Activated gamma-delta T cell (primary cell): ENCODE measurements around the gene ETV2.
"Not testable (repeated sequence)": the region's sequence is repeated elsewhere in the genome, so short reads cannot be mapped to it uniquely, and the experiment has no call there.

Experiments used
- DNase-seq: peaks from one replicate; lab custom pipeline; 2025; lab: John Stamatoyannopoulos, UW
- total RNA-seq, 2 donors: gene quantifications; one replicate each; lab custom pipeline; 2026; lab: John Stamatoyannopoulos, UW

Gene ETV2
- 0.46 to 0.87 reads per million in 2 donors for total RNA-seq

DNA sequence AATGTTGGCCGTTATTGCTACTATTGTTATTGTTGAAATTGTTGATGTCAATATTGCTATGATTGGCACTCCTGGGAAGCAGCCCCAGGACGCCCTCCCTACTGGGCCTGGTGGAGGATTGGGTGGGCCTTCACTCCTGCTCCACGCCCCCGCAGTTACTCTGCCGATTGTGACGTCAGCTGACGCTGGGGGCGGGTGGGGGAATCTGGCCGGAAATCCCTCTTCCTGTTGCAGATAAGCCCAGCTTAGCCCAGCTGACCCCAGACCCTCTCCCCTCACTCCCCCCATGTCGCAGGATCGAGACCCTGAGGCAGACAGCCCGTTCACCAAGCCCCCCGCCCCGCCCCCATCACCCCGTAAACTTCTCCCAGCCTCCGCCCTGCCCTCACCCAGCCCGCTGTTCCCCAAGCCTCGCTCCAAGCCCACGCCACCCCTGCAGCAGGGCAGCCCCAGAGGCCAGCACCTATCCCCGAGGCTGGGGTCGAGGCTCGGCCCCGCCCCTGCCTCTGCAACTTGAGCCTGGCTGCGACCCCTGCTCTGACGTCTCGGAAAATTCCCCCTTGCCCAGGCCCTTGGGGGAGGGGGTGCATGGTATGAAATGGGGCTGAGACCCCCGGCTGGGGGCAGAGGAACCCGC lies at the start of gene ETV2:
TSS of gene ETV2 (plus strand) at position 231 of the 637 bp plus-strand sequence. CDS start 716 bp downstream, outside the sequence.
- DNase-seq, result no peak

GRCh38 chr19:35592226-35592625 lies 49.3 kb upstream of the ETV2 start:
- DNase-seq, result no peak

DNA sequence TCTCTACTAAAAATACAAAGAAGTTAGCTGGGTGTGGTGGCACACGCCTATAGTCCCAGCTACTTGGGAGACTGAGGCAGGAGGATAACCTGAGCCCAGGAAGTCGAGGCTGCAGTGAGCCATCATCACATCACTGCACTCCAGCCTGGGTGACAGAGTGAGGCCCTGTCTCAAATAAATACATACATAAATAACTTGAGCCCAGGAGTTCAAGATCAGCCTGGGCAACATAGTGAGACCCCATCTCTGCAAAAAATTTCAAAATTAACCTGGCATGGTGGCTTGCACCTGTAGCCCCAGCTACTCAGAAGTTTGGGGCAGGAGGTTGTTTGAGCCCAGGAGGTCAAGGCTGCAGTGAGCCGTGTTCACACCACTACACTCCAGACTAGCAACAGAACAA lies 46.5 kb upstream of the ETV2 start:
- not testable (repeated sequence) for DNase-seq

DNA sequence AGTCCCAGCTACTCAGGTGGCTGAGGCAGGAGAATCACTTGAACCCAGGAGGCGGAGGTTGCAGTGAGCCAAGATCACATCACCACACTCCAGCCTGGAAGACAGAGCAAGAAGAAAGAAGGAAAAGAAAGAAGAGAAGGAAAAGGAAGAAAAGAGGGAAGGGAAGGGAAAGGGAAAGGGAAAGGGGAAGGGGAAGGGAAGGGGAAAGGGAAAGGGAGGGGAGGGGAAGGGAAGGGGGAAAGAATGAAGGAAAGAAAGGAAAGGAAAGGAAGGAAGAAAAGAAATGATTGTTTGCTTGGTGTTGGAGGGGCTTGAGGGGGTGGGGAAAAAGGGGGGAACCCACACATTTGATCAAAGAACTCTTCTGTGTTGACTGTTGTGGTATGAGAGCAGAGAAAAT lies 45.6 kb upstream of the ETV2 start:
- DNase-seq, result no peak

DNA sequence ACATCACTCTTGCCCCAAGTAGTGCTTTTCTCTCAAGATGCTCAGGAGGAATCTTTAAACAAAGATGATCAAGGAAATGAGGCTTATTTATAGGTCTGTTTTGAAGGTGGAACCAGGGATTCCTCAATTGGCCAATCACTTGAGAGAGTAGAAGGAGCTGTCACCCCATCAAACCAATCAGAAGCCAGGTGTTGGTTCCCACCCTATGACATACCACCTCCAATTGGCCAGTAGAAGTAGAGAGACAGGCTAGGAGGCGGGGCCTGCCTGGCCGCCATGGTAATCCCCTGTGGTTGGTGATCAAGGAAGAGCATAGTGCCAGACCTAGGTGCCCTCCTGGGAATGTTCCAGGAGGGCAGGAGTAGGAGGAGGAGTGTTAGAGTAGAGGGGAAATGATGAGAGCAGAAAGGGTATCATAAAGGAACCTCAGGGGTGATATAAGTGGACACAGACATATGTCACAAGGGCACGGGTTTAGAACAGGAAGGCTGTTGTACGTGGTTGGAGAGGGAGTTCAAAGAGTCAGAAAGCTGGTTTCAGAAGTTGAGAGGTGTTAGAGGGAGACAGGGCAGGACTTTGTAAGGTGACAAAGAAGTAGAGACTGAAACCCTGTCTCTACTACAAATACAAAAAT lies 45.1 kb upstream of the ETV2 start:
- DNase-seq, result no peak

DNA sequence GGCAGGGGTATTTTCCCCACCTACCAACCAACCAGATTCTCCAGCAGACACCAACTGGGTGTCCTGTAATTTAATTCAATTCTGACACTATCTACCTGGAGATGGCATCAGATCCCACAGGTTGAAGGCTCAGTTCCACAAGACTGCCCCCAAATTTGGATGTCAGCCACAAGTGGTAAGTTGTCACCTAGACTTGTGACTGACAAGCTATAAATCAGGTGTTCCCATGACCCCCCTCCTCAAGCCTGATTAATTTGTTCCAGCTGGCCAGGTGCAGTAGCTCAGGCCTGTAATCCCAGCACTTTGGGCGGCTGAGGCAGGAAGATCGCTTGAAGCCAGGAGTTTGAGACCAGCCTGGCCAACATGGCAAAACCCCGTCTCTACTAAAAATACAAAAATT lies 39.6 kb upstream of the ETV2 start:
- DNase-seq, result no peak

DNA sequence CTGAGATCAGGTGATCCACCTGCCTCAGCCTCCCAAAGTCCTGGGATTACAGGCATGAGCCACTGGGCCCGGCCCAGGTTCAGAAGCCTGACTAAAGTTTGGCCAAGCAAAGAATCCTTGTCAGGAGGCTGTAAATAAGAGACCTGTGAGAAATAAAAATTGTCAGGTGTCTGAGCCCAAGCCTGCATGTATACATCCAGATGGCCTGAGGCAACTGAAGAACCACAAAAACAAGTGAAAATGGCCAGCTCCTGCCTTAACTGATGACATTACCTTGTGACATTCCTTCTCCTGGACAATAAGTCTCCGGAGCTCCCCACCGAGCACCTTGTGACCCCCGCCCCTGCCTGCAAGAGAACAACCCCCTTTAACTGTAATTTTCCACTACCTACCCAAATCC lies 37.1 kb upstream of the ETV2 start:
- DNase-seq, result not testable (repeated sequence)

- not testable (repeated sequence) for DNase-seq
Measured at GRCh38 chr19:35607170-35607569, 34.4 kb upstream of the ETV2 start.

- DNase-seq, result no peak
Measured at GRCh38 chr19:35607661-35608060, 33.9 kb upstream of the ETV2 start.

DNA sequence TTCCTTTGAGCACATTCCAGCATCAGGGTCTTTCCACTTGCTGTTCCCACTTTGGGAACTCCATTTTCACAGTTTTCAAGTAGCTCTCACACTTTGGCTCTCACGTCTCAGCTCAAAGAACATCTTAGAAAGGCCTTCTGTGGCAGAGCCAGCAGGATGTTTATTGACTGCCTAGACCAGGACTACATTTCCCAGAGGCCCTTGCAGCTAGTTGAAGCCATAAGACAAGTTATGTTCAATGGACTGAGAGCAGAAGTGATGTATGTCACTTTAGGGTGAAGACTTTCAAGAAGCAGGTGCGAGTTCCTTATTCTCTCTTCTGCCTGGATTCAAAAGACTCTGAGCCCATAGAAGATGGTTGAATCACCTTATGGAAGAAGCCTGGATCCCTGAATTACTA lies 33.3 kb upstream of the ETV2 start:
- DNase-seq, result no peak

DNA sequence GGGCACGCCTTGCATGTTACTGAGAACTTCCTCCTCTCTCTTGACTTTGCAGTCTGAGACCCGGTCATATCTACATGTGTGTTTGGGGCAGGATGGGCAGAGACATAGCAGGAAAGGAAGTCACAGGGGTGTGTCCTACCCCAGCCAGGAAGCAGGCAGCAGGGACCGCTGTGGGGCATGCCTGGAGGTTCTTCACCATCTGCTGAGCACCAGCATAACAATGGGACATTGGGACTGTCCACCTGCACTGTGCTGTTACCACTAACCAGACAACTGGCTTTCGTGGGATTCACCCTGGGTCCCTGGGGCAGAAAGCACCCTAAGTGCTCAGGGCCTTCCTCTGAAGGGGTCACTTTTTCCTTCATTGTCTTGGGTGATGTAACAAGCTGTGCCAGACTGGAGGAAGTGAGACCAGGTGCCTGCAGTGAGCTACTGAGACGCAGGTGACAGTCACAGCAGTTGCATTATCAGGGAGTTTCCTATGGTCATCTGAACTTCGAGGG lies 31.6 kb upstream of the ETV2 start:
- DNase-seq, result no peak

DNA sequence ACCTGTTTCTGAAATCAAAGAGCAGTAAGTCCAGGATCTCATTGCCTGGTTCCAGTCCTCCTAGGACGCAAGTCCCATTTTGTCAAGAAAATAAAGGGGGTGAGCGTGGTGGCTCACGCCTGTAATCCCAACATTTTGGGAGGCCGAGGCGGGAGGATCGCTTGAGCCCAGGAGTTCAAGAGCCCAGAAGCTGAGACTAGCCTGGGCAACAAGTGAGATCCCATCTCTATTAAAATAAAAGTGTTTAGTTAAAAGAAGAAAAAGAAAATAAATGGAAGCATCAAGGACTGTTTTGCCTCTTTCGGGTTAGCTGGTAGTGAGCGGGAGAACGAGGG lies 29.4 kb upstream of the ETV2 start:
- DNase-seq, result no peak

DNA sequence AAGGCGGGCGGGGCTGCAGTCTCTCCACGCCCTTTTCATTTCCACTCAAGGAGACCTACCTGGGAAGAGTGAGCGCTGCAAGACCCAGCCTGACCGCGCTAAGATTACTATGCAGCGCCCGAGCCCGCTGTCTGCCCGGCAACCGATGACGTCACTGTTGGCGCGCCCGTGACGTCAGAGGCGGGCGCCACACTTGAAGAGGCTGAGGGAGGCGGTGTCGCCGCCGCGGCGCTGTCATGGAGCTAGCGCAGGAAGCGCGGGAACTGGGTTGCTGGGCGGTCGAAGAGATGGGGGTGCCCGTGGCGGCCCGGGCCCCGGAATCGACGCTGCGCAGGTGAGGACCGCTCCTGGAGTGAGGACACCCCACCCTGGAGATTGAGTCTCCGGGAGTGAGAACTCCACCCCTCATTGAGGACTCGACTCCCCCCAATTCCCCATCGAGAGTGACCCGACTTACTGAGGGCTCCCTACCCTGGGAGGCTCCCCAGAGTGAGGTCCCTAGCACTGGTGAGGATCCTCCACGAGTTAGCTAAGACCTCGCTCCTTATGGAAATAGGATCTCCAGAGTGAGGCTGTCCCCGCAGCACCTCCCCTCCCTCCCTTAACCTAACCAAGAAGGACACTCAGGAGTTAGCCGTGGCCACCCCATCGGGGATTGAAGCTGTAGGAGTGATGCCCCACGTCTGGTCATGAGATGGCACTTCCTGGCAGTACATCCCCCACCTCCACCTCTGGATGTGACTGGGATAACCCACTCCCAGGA lies 28.8 kb upstream of the ETV2 start, which contains the start of gene HAUS5:
TSS of gene HAUS5 (plus strand) at position 177 of the 763 bp plus-strand sequence. CDS start at position 237, 60 bp downstream.
- peak; percentile 96 for DNase-seq

- no peak for DNase-seq
Measured at GRCh38 chr19:35613574-35613973, 28.0 kb upstream of the ETV2 start.

GRCh38 chr19:35615036-35615435 lies 26.5 kb upstream of the ETV2 start:
- DNase-seq, result no peak

- no peak for DNase-seq
Measured at GRCh38 chr19:35618857-35619256, 22.7 kb upstream of the ETV2 start.

GRCh38 chr19:35619290-35619923 lies 22.1 kb upstream of the ETV2 start:
- no peak for DNase-seq

DNA sequence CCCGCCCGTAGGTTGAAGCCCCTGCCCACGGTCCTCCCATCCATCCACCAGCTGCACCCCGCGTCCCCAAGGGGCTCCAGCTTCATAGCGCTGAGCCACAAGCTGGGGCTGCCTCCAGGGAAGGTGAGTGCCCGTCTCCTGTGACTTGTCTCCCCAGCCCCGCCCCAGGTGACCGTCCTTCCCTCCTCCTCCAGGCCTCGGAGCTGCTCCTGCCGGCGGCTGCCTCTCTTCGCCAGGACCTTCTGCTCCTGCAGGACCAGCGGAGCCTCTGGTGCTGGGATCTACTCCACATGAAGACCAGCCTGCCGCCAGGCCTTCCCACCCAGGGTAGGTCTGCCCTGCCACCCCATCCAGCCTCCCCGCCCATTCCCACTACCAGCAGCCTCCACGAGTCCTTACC lies 21.5 kb upstream of the ETV2 start:
- DNase-seq, result no peak

- no peak for DNase-seq
Measured at GRCh38 chr19:35621708-35622107, 19.8 kb upstream of the ETV2 start.

DNA sequence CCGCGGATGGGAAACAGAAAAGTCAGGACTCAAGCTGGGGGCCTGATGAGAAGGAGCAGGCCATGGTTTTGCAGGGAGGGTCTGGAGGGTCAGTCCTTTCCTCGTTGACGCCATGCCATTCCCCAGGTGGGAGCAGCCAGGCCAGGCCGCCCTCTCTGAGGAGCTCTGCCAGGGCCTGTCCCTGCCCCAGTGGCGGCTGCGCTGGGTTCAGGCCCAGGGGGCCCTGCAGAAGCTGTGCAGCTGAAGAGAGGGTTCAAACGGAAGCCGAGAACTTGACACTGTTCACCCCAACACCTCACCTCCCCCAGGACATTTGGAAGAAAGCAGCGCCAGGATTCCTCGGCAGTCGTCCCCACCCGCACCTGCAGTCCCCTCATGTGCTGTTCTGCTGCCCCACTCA lies 18.8 kb upstream of the ETV2 start:
- no peak for DNase-seq

DNA sequence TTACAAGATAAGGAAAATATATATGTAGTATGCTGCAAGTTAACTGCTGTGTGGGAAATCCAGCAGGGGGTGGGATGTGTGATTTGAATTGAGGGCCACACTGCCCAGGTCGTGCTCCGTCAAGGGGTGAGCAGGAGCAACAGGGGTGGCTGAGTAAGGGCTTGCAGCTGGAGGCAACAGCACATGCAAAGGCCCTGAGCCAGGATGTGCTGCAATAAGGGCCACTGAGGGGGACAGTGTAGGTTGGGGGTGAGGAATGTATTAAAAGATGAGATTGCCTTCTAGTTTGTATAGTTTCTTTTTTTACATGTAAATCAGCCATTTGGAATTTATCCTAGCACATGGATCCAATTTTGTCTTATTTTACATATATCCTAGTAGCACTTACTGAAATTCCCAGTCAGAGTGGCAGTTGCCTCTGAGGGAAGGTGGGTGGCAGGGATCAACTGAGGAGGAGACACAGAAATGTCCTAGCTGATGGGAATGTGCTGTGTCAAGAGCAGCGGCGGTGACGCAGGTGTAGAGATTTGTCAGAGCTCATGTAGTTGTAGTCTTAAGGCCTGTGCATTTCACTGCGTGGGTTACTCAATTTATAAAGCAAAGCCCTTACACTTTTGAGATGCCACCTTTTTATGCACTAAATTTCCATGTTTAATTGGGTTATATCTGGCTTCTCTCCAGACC lies 18.1 kb upstream of the ETV2 start:
- DNase-seq, result no peak

- no peak for DNase-seq
Measured at GRCh38 chr19:35628264-35628564, 13.3 kb upstream of the ETV2 start.
